CD4-positive, alpha-beta T cell (primary cell): Measurements from ENCODE around the gene KCNB1. TPM values are rescaled to one million over a fixed set of nuclear protein-coding genes. Genes with fewer than 3 reads are reported as not detected.

ENCODE experiments used
- ATAC-seq: fragments of 200-7000 bp; cut with Tn5 transposase; one replicate; pipeline ENCODE4 v1.10.0; 2022; ENCODE audit warnings: mild to moderate bottlenecking; ENCODE audit not compliant: poor library complexity
- CTCF ChIA-PET: fragments of 350-600 bp; sonication (Branson Sonifier 250); formaldehyde crosslinking; loops from one replicate; lab custom pipeline; 2021; ENCODE audit warnings: antibody characterized with exemption, inconsistent platforms; lab: Charles Lee
- POLR2A ChIA-PET: fragments of 350-600 bp; sonication (Branson Sonifier 250); formaldehyde crosslinking; loops from one replicate; lab custom pipeline; 2021; ENCODE audit warnings: antibody characterized with exemption, inconsistent platforms; lab: Charles Lee
- DNase-seq, 14 experiments: peaks; one replicate each; pipeline ENCODE4 v3.0.0-alpha.2; 2013 to 2020; ENCODE audit warnings: mixed read lengths in 2 of 14
- H3K27ac ChIP-seq, 2 donors: one replicate each; pipeline versions ENCODE4 v1.5.1 to v1.7.0; 2013; ENCODE audit warnings: low read length in 2 of 2, low read depth in 1 of 2, mild to moderate bottlenecking in 1 of 2
- H3K27me3 ChIP-seq, 2 experiments: 1 replicate in 1 of 2; 2 replicates in 1 of 2; pipeline versions ENCODE4 v1.6.1 to v1.7.0; 2013; ENCODE audit warnings: low read length in 2 of 2, control low read depth in 1 of 2, mild to moderate bottlenecking in 1 of 2, moderate library complexity in 1 of 2; ENCODE audit not compliant: insufficient read depth in 2 of 2, control insufficient read depth in 1 of 2
- H3K36me3 ChIP-seq: one replicate; pipeline ENCODE4 v1.6.1; 2013; ENCODE audit warnings: low read length, control low read depth; ENCODE audit not compliant: insufficient read depth
- H3K4me1 ChIP-seq: one replicate; pipeline ENCODE4 v1.6.1; 2013; ENCODE audit warnings: low read length, control low read depth; ENCODE audit not compliant: insufficient read depth
- H3K4me3 ChIP-seq: one replicate; pipeline ENCODE4 v1.5.1; 2013; ENCODE audit warnings: mild to moderate bottlenecking, low read length, moderate library complexity
- H3K9me3 ChIP-seq, 2 experiments: 1 replicate in 1 of 2; 2 replicates in 1 of 2; pipeline versions ENCODE4 v1.6.1 to v1.7.0; 2013; ENCODE audit warnings: low read length in 2 of 2, mild to moderate bottlenecking in 2 of 2, control low read depth in 1 of 2, moderate library complexity in 1 of 2; ENCODE audit not compliant: control insufficient read depth in 1 of 2, insufficient read depth in 1 of 2
- H3K27ac Mint-ChIP-seq: one replicate; pipeline ENCODE4 v1.8.0; 2020; ENCODE audit warnings: mixed read lengths
- H3K27me3 Mint-ChIP-seq: one replicate; pipeline ENCODE4 v1.8.0; 2021; ENCODE audit warnings: mixed read lengths
- H3K36me3 Mint-ChIP-seq: one replicate; pipeline ENCODE4 v1.8.0; 2021; ENCODE audit warnings: low read depth, mixed read lengths
- H3K4me1 Mint-ChIP-seq: one replicate; pipeline ENCODE4 v1.8.0; 2021; ENCODE audit warnings: low read depth, mixed read lengths
- H3K4me3 Mint-ChIP-seq: one replicate; pipeline ENCODE4 v1.8.0; 2020; ENCODE audit warnings: mild to moderate bottlenecking, mixed read lengths
- H3K9me3 Mint-ChIP-seq: one replicate; pipeline ENCODE4 v1.8.0; 2020; ENCODE audit warnings: mixed read lengths
- CTCF ChIP-seq: fragments of 200-600 bp; IDR thresholded peaks from one replicate; pipeline ENCODE4 v1.8.0; 2022; ENCODE audit warnings: antibody characterized with exemption, mild to moderate bottlenecking
- intact Hi-C, 2 experiments: fragments of 100-400 bp; cut with DNase I in 1 of 2; cut with micrococcal nuclease in 1 of 2; formaldehyde crosslinking; loops; one replicate each; pipeline versions ENCODE4 v1.15.1 to v1.9.0; 2023 to 2025; cut with DNase I, micrococcal nuclease
- total RNA-seq, 174 experiments: library from RNA in 2 of 174; stranded (reverse) in 2 of 174; gene quantifications; one replicate each; pipeline ENCODE4 v1.2.3 and lab custom pipeline; 2021 to 2026

The KCNB1 gene
- total RNA-seq, 2 experiments from 2014 or later: 0.06 to 0.08 TPM

GRCh38 chr20:49405062-49405683, 77.3 kb downstream of the KCNB1 start:
- Histone ChIP-seq H3K4me3 (no peak overlapping the region), H3K9me3 (no peaks in the 10 kb centered on the region), H3K27me3 (no peaks in the 10 kb centered on the region), H3K27ac (no peak overlapping the region), H3K4me1 (no peaks in the 10 kb centered on the region), H3K36me3 (no peaks in the 10 kb centered on the region)
- CTCF ChIA-PET: no interaction called here
- Mint-ChIP-seq H3K36me3 (no peaks in the 10 kb centered on the region), H3K9me3 (no peaks in the 10 kb centered on the region), H3K4me3 (no peak overlapping the region), H3K4me1 (no peaks in the 10 kb centered on the region), H3K27ac (no peak overlapping the region), H3K27me3 (peaks cover 18% of the 10 kb centered on the region)
- TF ChIP-seq CTCF: no peak
- intact Hi-C loops: no loop called here
- no peak for ATAC-seq
- DNase-seq: no peak
- POLR2A ChIA-PET: no interaction called here

- Mint-ChIP-seq H3K27ac (no peak overlapping the region), H3K36me3 (no peaks in the 10 kb centered on the region), H3K4me1 (no peaks in the 10 kb centered on the region), H3K9me3 (no peaks in the 10 kb centered on the region), H3K27me3 (peaks cover 18% of the 10 kb centered on the region), H3K4me3 (no peak overlapping the region)
- H3K36me3 ChIP-seq: no peaks in the 10 kb centered on the region
- no peaks in the 10 kb centered on the region for H3K27me3 ChIP-seq
- ChIA-PET CTCF (no interaction called here), POLR2A (no interaction called here)
- no peak overlapping the region for H3K4me3 ChIP-seq
- no peak overlapping the region for H3K27ac ChIP-seq
- no peaks in the 10 kb centered on the region for H3K4me1 ChIP-seq
- no peak for TF ChIP-seq CTCF
- intact Hi-C loops: no loop called here
- no peak for ATAC-seq
- no peaks in the 10 kb centered on the region for H3K9me3 ChIP-seq
- no peak for DNase-seq
These were observed 78.0 kb downstream of the KCNB1 start for GRCh38 chr20:49404461-49404860.

GRCh38 chr20:49403911-49404310, 78.6 kb downstream of the KCNB1 start:
- ATAC-seq: no peak
- Mint-ChIP-seq H3K4me3 (no peak overlapping the region), H3K36me3 (no peaks in the 10 kb centered on the region), H3K27me3 (peaks cover 18% of the 10 kb centered on the region), H3K4me1 (no peaks in the 10 kb centered on the region), H3K9me3 (no peaks in the 10 kb centered on the region), H3K27ac (no peak overlapping the region)
- no peaks in the 10 kb centered on the region for H3K27me3 ChIP-seq
- H3K4me3 ChIP-seq: no peak overlapping the region
- H3K9me3 ChIP-seq: no peaks in the 10 kb centered on the region
- POLR2A ChIA-PET: no interaction called here
- CTCF ChIA-PET: no interaction called here
- DNase-seq: no peak
- intact Hi-C loops: no loop called here
- H3K4me1 ChIP-seq: no peaks in the 10 kb centered on the region
- TF ChIP-seq CTCF: no peak
- H3K27ac ChIP-seq: no peak overlapping the region
- H3K36me3 ChIP-seq: no peaks in the 10 kb centered on the region
